ENCODE measurements around the gene BRD3OS. TPM values are rescaled to one million over a fixed set of nuclear protein-coding genes. Genes with fewer than 3 reads are reported as not detected.

Gene BRD3OS
- total RNA-seq, 1 donor from 2014 or later, result 14.3 TPM

GRCh38 chr9:134076644-134077043, 51.4 kb downstream of the BRD3OS start:
- no peaks in the 10 kb centered on the region for H3K4me1 Mint-ChIP-seq
- H3K27ac Mint-ChIP-seq, result no peak overlapping the region
- no peak overlapping the region for H3K4me3 Mint-ChIP-seq
- H3K36me3 Mint-ChIP-seq, result peaks cover 3% of the 10 kb centered on the region
- peaks cover 6% of the 10 kb centered on the region for H3K27me3 Mint-ChIP-seq (ENCODE audit: low read depth)
- DNase-seq (ENCODE audit: low spot score in 2 of 2, unreplicated experiment in 2 of 2), result no peak
- H3K9me3 Mint-ChIP-seq, result peaks cover 26% of the 10 kb centered on the region
- TF ChIP-seq CTCF (IDR thresholded peaks at IDR 0.05; ENCODE audit: unreplicated experiment), result no peak

Other genes starting within 250 kb of the BRD3OS start
- 57.5 to 62.1 TPM (median 61.9 TPM) in 3 replicates for gene VAV2, start 33.2 kb upstream of the BRD3OS start, total RNA-seq
- 83.7 to 90.0 TPM (median 87.5 TPM) in 3 replicates for gene BRD3, start 42.5 kb downstream of the BRD3OS start, total RNA-seq
- gene WDR5, start 110.6 kb downstream of the BRD3OS start, total RNA-seq, result 42.3 to 43.5 TPM (median 42.5 TPM) in 3 replicates
- 61.4 to 122 TPM (median 69.3 TPM) in 3 replicates for gene RNU6ATAC, start 139.1 kb downstream of the BRD3OS start, total RNA-seq